RPMI7951 (cell line): ENCODE measurements around the gene DCAF7. TPM values are rescaled to one million over a fixed set of nuclear protein-coding genes. Genes with fewer than 3 reads are reported as not detected.

ENCODE experiments used
- DNase-seq: peaks from one replicate; pipeline ENCODE4 v3.0.0-alpha.2; 2012; ENCODE audit warnings: low read depth
- total RNA-seq: library from RNA; depleted of rRNA; stranded (reverse); fragments of >200 nt; shearing (Covaris generic); gene quantifications from 2 replicates; pipeline ENCODE4 v1.2.3, GENCODE V29; 2014

DCAF7 gene
- total RNA-seq, 1 experiment from 2014 or later, result 20.7 TPM

GRCh38 chr17:63588797-63589196 is 38.5 kb downstream of the DCAF7 start:
- DNase-seq, result no peak

- DNase-seq, result no peak
These were observed 39.4 kb downstream of the DCAF7 start for GRCh38 chr17:63589646-63590045.

GRCh38 chr17:63592797-63593196 is 42.5 kb downstream of the DCAF7 start:
- DNase-seq, result no peak

- DNase-seq, result no peak
These were observed 44.9 kb downstream of the DCAF7 start for GRCh38 chr17:63595132-63595531.

GRCh38 chr17:63596856-63597586 is 46.7 kb downstream of the DCAF7 start:
- no peak for DNase-seq

GRCh38 chr17:63598281-63598680 is 48.0 kb downstream of the DCAF7 start:
- DNase-seq, result no peak

- DNase-seq, result peak; percentile 78
These were observed 50.5 kb downstream of the DCAF7 start, which contains the start of gene TACO1 for GRCh38 chr17:63600569-63601438. Gene TACO1, plus strand, starts transcription at chr17:63600895. Its CDS starts 189 bp downstream, at chr17:63601084.

GRCh38 chr17:63601439-63602371 is 51.4 kb downstream of the DCAF7 start:
- no peak for DNase-seq

- no peak for DNase-seq
These were observed 59.7 kb downstream of the DCAF7 start for GRCh38 chr17:63609816-63610573.

GRCh38 chr17:63610854-63611253 is 60.6 kb downstream of the DCAF7 start:
- DNase-seq, result no peak

GRCh38 chr17:63611354-63611753 is 61.1 kb downstream of the DCAF7 start:
- no peak for DNase-seq

GRCh38 chr17:63613663-63614062 is 63.4 kb downstream of the DCAF7 start:
- no peak for DNase-seq

GRCh38 chr17:63621229-63621683 is 71.0 kb downstream of the DCAF7 start:
- DNase-seq, result no peak

GRCh38 chr17:63621684-63622573 is 71.7 kb downstream of the DCAF7 start, which contains the start of gene MAP3K3:
Gene MAP3K3, plus strand, starts transcription at chr17:63622417. Its CDS starts 343 bp downstream, at chr17:63622760.
- peak; percentile 100 for DNase-seq

- peak; percentile 51 for DNase-seq
These were observed 72.5 kb downstream of the DCAF7 start for GRCh38 chr17:63622574-63623390.

GRCh38 chr17:63623786-63624530 is 73.7 kb downstream of the DCAF7 start:
- no peak for DNase-seq

- DNase-seq, result no peak
These were observed 74.2 kb downstream of the DCAF7 start for GRCh38 chr17:63624531-63624880.

- DNase-seq, result no peak
These were observed 76.4 kb downstream of the DCAF7 start for GRCh38 chr17:63626551-63627180.
